ENCODE results near the gene OGDHL.

- TF ChIP-seq POLR2A (IDR thresholded peaks at IDR 0.05) (no peak), CTCF (IDR thresholded peaks at IDR 0.05) (no peak)
Observed at GRCh38 chr10:49751216-49751615, 10.9 kb downstream of the OGDHL start.
